Stomach (tissue), 9 donors: ENCODE data around the gene SEPTIN12. TPM values are rescaled to one million over a fixed set of nuclear protein-coding genes. Genes with fewer than 3 reads are reported as not detected.

ENCODE experiments used
- DNase-seq, 2 donors: peaks; one replicate each; pipeline versions ENCODE4 v3.0.0 to v3.0.0-alpha.2; 2013 to 2019
- H3K27ac ChIP-seq, 5 donors: fragments of 200-600 bp in 4 of 5; sonication (generic) in 4 of 5; one replicate each; pipeline ENCODE4 v1.5.1; 2013 to 2019; ENCODE audit warnings: mild to moderate bottlenecking in 1 of 5, moderate library complexity in 1 of 5
- H3K27me3 ChIP-seq, 3 donors: fragments of 200-600 bp; sonication (generic); one replicate each; pipeline ENCODE4 v1.5.1; 2017 to 2019; ENCODE audit warnings: mixed run types in 1 of 3
- H3K36me3 ChIP-seq, 4 donors: fragments of 200-600 bp; sonication (generic); 1 replicate in 3 of 4; 2 replicates in 1 of 4; pipeline ENCODE4 v1.5.1; 2016 to 2019
- H3K4me1 ChIP-seq, 4 donors: fragments of 200-600 bp; sonication (generic); one replicate each; pipeline ENCODE4 v1.5.1; 2016 to 2019
- H3K4me3 ChIP-seq, 4 donors: fragments of 200-600 bp; sonication (generic) in 3 of 4; one replicate each; pipeline ENCODE4 v1.5.1; 2016 to 2019; ENCODE audit warnings: mild to moderate bottlenecking in 1 of 4
- H3K9me3 ChIP-seq, 4 donors: fragments of 200-600 bp; sonication (generic); one replicate each; pipeline ENCODE4 v1.5.1; 2016 to 2019
- EP300 ChIP-seq: sonication (generic); formaldehyde crosslinking; IDR thresholded peaks from one replicate; pipeline ENCODE4 v1.6.1; 2017; ENCODE audit warnings: antibody characterized with exemption
- POLR2A ChIP-seq, 4 donors: fragments of 450-650 bp; IDR thresholded peaks; one replicate each; pipeline ENCODE4 v1.6.1; 2016; ENCODE audit warnings: antibody characterized with exemption in 4 of 4, control low read depth in 2 of 4, mild to moderate bottlenecking in 1 of 4, moderate library complexity in 1 of 4
- POLR2AphosphoS5 ChIP-seq, 3 donors: sonication (generic); formaldehyde crosslinking; IDR thresholded peaks; one replicate each; pipeline ENCODE4 v1.6.1; 2016; ENCODE audit warnings: antibody characterized with exemption in 3 of 3
- WGBS, 5 donors: extraction: QIAGEN DNeasy Blood & Tissue Kit in 3 of 5; methylation state at CpG; one replicate each; pipeline versions ENCODE4 v1.1.5 to v1.1.7; 2013 to 2018; 5-methylcytosine and 5-hydroxymethylcytosine counted together
- intact Hi-C: fragments of 100-400 bp; cut with DNase I; formaldehyde crosslinking; loops from one replicate; pipeline ENCODE4 v1.15.1; 2023; ENCODE audit warnings: low total_unique reads
- polyA plus RNA-seq, 3 donors: library from polyadenylated mRNA; stranded (reverse); fragments of 200-250 nt; gene quantifications; one replicate each; pipeline ENCODE4 v1.2.3, GENCODE V29; 2013
- total RNA-seq, 5 donors: library from RNA; depleted of rRNA; stranded (reverse); fragments of >200 nt; gene quantifications; one replicate each; pipeline versions ENCODE4 v1.1.0 to v1.2.3, GENCODE V29; 2014 to 2016
- TF ChIP-seq, protein P1 (sequence below), 7 experiments: fragments of 450-650 bp in 4 of 7; fragments of 200-600 bp in 3 of 7; sonication (generic) in 3 of 7; IDR thresholded peaks; one replicate each; pipeline ENCODE4 v1.5.1; 2016 to 2019; ENCODE audit warnings: antibody characterized with exemption in 7 of 7, control low read depth in 2 of 7, mild to moderate bottlenecking in 1 of 7
- donor health status: healthy with polysubstance abuse.
- donor health status: Bipolar disorder and iron deficiency.
- donor health status: healthy.

SEPTIN12 gene
- total and polyA plus RNA-seq, 8 donors: not detected

- Histone ChIP-seq H3K27me3 (no peaks in the 10 kb centered on the region), H3K4me3 (no peak overlapping the region), H3K4me1 (peaks cover 12 to 17% (median 16%) of the 10 kb centered on the region in 4 donors), H3K36me3 (peaks cover 35 to 77% (median 73%) of the 10 kb centered on the region in 4 donors), H3K9me3 (no peaks in the 10 kb centered on the region), H3K27ac (no peak overlapping the region)
- TF ChIP-seq, protein P1, sequence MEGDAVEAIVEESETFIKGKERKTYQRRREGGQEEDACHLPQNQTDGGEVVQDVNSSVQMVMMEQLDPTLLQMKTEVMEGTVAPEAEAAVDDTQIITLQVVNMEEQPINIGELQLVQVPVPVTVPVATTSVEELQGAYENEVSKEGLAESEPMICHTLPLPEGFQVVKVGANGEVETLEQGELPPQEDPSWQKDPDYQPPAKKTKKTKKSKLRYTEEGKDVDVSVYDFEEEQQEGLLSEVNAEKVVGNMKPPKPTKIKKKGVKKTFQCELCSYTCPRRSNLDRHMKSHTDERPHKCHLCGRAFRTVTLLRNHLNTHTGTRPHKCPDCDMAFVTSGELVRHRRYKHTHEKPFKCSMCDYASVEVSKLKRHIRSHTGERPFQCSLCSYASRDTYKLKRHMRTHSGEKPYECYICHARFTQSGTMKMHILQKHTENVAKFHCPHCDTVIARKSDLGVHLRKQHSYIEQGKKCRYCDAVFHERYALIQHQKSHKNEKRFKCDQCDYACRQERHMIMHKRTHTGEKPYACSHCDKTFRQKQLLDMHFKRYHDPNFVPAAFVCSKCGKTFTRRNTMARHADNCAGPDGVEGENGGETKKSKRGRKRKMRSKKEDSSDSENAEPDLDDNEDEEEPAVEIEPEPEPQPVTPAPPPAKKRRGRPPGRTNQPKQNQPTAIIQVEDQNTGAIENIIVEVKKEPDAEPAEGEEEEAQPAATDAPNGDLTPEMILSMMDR (IDR thresholded peaks at IDR 0.05): no peak
- TF ChIP-seq POLR2A (IDR thresholded peaks at IDR 0.05): no peak
- DNase-seq: no peak
- 81 to 89% (median 86%) methylated on average over 8 of the region's 8 CpGs for WGBS, 5 donors
- intact Hi-C loops: no loop called here
These were observed 37.2 kb downstream of the SEPTIN12 start for GRCh38 chr16:4750896-4751295.

DNA sequence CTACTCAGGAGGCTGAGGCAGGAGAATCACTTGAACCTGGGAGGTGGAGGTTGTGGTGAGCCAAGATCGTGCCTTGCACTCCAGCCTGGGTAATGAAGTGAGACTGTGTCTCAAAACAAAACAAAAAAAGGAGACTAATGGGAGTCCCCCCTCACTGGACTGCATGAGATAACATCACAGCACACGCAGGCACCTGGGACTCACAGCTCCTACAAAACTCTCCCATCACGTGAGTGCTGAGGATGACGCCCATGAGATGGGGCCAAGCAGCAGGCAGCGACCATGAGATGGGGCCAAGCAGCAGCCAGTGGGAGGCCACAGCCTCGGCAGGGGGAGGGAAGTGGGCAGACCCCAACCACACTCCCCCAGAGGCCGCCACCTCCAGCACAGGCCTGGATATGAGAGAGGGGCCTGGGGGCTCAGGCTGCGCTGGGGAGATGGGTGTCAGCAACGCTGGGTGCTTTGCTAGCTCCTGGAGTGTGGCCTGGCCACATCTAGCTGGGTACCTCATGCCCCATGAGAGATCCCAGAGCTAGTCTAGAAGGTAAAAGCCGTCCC is 38.4 kb downstream of the SEPTIN12 start:
- intact Hi-C loops: no loop called here
- Histone ChIP-seq H3K4me1 (peaks cover 12 to 17% (median 16%) of the 10 kb centered on the region in 4 donors), H3K27ac (no peak overlapping the region), H3K4me3 (no peak overlapping the region), H3K9me3 (no peaks in the 10 kb centered on the region), H3K27me3 (no peaks in the 10 kb centered on the region), H3K36me3 (peaks cover 32 to 66% (median 62%) of the 10 kb centered on the region in 4 donors)
- TF ChIP-seq EP300: no peak
- DNase-seq: no peak
- WGBS, 5 donors: 88 to 94% (median 91%) methylated on average over 5 to 10 of the region's 10 CpGs

GRCh38 chr16:4748682-4749411 is 39.3 kb downstream of the SEPTIN12 start:
- no peak for DNase-seq
- no peak for TF ChIP-seq EP300
- TF ChIP-seq, protein P1 (IDR thresholded peaks at IDR 0.05): no peak
- no peak for TF ChIP-seq POLR2A (IDR thresholded peaks at IDR 0.05)
- no peak for TF ChIP-seq POLR2AphosphoS5 (IDR thresholded peaks at IDR 0.05)
- Histone ChIP-seq H3K4me3 (no peak overlapping the region), H3K9me3 (no peaks in the 10 kb centered on the region), H3K36me3 (peaks cover 28 to 57% (median 52%) of the 10 kb centered on the region in 4 donors), H3K27me3 (no peaks in the 10 kb centered on the region), H3K27ac (no peak overlapping the region), H3K4me1 (peaks cover 12 to 17% (median 16%) of the 10 kb centered on the region in 4 donors)
- WGBS, 5 donors: 88 to 95% (median 94%) methylated on average over 10 to 16 of the region's 16 CpGs
- intact Hi-C loops: no loop called here

DNA sequence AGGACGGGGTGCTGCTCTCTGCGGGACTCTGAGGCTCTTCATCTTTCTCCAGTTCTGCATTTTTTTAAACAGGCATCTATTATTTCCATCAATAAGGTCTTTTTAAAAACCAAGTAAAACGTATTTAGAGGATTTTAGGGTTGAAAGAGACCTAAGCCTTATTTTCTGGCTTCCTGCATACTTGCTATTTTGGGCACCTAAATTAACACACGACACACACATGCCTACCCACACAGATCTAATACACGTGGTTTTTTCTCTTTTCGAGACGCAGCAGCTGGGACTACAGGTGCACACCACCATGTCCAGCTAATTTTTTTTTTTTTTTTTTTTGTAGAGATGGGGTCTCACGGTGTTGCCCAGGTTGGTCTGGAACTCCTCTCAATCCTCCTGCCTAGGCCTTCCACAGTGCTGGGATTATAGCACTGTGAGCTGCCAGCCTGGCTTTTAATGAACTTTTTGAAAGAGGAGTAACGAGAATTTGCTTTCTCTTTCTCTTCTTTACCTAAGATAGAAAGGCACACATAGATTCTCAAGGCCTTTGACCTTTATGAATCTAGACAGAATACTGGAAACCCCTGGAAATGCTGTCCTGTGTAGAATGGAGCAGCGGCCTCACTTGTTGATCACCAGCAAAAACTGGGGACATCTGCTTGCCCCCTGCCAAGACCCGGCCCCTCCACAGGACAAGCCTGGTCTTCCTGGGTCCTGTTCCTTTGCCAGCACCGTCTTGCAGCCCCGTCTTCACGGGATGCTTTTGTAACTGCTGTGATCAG is 40.1 kb downstream of the SEPTIN12 start:
- Histone ChIP-seq H3K36me3 (peaks cover 24 to 49% (median 45%) of the 10 kb centered on the region in 4 donors), H3K27me3 (no peaks in the 10 kb centered on the region), H3K27ac (no peak overlapping the region), H3K4me3 (no peak overlapping the region), H3K9me3 (no peaks in the 10 kb centered on the region), H3K4me1 (peaks cover 15 to 24% (median 20%) of the 10 kb centered on the region in 4 donors)
- intact Hi-C loops: no loop called here
- TF ChIP-seq EP300 (no peak), POLR2A (IDR thresholded peaks at IDR 0.05) (no peak), POLR2AphosphoS5 (IDR thresholded peaks at IDR 0.05) (no peak)
- TF ChIP-seq, protein P1 (IDR thresholded peaks at IDR 0.05): no peak
- DNase-seq: no peak
- 76 to 85% (median 82%) methylated on average over 14 of the region's 14 CpGs for WGBS, 5 donors
